ENCODE data around the gene LRMDA. TPM values are rescaled to one million over a fixed set of nuclear protein-coding genes. Genes with fewer than 3 reads are reported as not detected.
A peak's percentile ranks its signal among the peaks of the same experiment; 100 is the strongest.

Gene LRMDA
- total and polyA plus RNA-seq, 12 donors: 30.7 to 132 (median 78.1) TPM

- intact Hi-C loops (cut with DNase I): no loop called here
- TF ChIP-seq POLR2A (IDR thresholded peaks at IDR 0.05) (no peak), CTCF (IDR thresholded peaks at IDR 0.05) (no peak)
- 92 to 100% (median 100%) methylated on average over 1 of the region's 1 CpG for WGBS, 4 donors
Observed at GRCh38 chr10:76082956-76083355, 651.5 kb downstream of the LRMDA start.

GRCh38 chr10:76085002-76085816, 653.8 kb downstream of the LRMDA start:
- H3K4me1 ChIP-seq (replicated peaks in 1 of 2): peaks cover 17 to 34% of the 10 kb centered on the region in 2 donors
- no peak for TF ChIP-seq POLR2A (IDR thresholded peaks at IDR 0.05)
- H3K36me3 ChIP-seq (replicated peaks in 1 of 2): no peaks in the 10 kb centered on the region
- H3K27me3 ChIP-seq: no peaks in the 10 kb centered on the region
- intact Hi-C loops (cut with DNase I): loop anchor here in 1 of 2 donors (5.0 kb wide), 1 partner anchor 683 kb away; the partner anchor contains the start of gene ZNF503
- DNase-seq: no peak
- H3K9me3 ChIP-seq (replicated peaks in 1 of 3): no peaks in the 10 kb centered on the region
- 82 to 86% (median 84%) methylated on average over 8 of the region's 8 CpGs for WGBS, 4 donors
- H3K27ac ChIP-seq: peak overlapping the region in 1 of 5 donors; percentile 74
- H3K4me3 ChIP-seq: no peak overlapping the region

More at GRCh38 chr10:76082956-76083355, 651.5 kb downstream of the LRMDA start:
- no peak for DNase-seq
- peaks cover 17 to 37% of the 10 kb centered on the region in 2 donors for H3K4me1 ChIP-seq (replicated peaks in 1 of 2)
- H3K4me3 ChIP-seq: no peak overlapping the region
- no peaks in the 10 kb centered on the region for H3K9me3 ChIP-seq (replicated peaks in 1 of 3)
- H3K36me3 ChIP-seq (replicated peaks in 1 of 2): no peaks in the 10 kb centered on the region
- no peaks in the 10 kb centered on the region for H3K27me3 ChIP-seq
- H3K27ac ChIP-seq: no peak overlapping the region

- Histone ChIP-seq H3K36me3 (replicated peaks in 1 of 2) (no peaks in the 10 kb centered on the region), H3K4me1 (replicated peaks in 1 of 2) (peaks cover 11 to 28% of the 10 kb centered on the region in 2 donors), H3K27me3 (no peaks in the 10 kb centered on the region), H3K9me3 (replicated peaks in 1 of 3) (no peaks in the 10 kb centered on the region), H3K4me3 (no peak overlapping the region), H3K27ac (peak overlapping the region in 2 of 5 donors; percentile 37 to 74)
- WGBS, 4 donors: 92 to 97% (median 94%) methylated on average over 4 of the region's 4 CpGs
- intact Hi-C loops (cut with DNase I): loop anchor here in 1 of 2 donors (5.0 kb wide), 1 partner anchor 683 kb away; the partner anchor contains the start of gene ZNF503
- TF ChIP-seq POLR2A (IDR thresholded peaks at IDR 0.05) (no peak), CTCF (IDR thresholded peaks at IDR 0.05) (no peak)
- DNase-seq: no peak
Observed at GRCh38 chr10:76085817-76086167, 654.4 kb downstream of the LRMDA start.

GRCh38 chr10:76086170-76086760, 654.8 kb downstream of the LRMDA start:
- Histone ChIP-seq H3K27me3 (no peaks in the 10 kb centered on the region), H3K36me3 (replicated peaks in 1 of 2) (no peaks in the 10 kb centered on the region), H3K27ac (peak overlapping the region in 4 of 5 donors; percentile 1 to 74 (median 33)), H3K4me3 (no peak overlapping the region), H3K9me3 (replicated peaks in 1 of 3) (no peaks in the 10 kb centered on the region), H3K4me1 (replicated peaks in 1 of 2) (peaks cover 10 to 27% of the 10 kb centered on the region in 2 donors)
- intact Hi-C loops (cut with DNase I): loop anchor here in 1 of 2 donors (5.0 kb wide), 1 partner anchor 684 kb away; the partner anchor contains the start of gene ZNF503
- DNase-seq: no peak
- 32 to 40% (median 37%) methylated on average over 6 of the region's 6 CpGs for WGBS, 4 donors
- TF ChIP-seq CTCF (IDR thresholded peaks at IDR 0.05) (no peak), POLR2A (IDR thresholded peaks at IDR 0.05) (no peak)

Data from adrenal gland (tissue), 12 donors.